ENCODE data around the gene EXOSC9. TPM values are rescaled to one million over a fixed set of nuclear protein-coding genes. Genes with fewer than 3 reads are reported as not detected.

Gene EXOSC9
- total RNA-seq, 1 donor from 2014 or later, result 15.8 TPM

GRCh38 chr4:121817006-121817405 is 15.9 kb downstream of the EXOSC9 start:
- DNase-seq (ENCODE audit: low spot score), result no peak
- Mint-ChIP-seq H3K4me1 (ENCODE audit: low read depth) (peaks cover 42% of the 10 kb centered on the region), H3K27me3 (ENCODE audit: low read depth) (no peaks in the 10 kb centered on the region), H3K9me3 (ENCODE audit: low read depth) (no peaks in the 10 kb centered on the region), H3K27ac (ENCODE audit: unreplicated experiment) (no peak overlapping the region), H3K4me3 (ENCODE audit: unreplicated experiment) (no peak overlapping the region), H3K36me3 (ENCODE audit: low read depth) (peaks cover 14% of the 10 kb centered on the region)
- TF ChIP-seq, protein P1, sequence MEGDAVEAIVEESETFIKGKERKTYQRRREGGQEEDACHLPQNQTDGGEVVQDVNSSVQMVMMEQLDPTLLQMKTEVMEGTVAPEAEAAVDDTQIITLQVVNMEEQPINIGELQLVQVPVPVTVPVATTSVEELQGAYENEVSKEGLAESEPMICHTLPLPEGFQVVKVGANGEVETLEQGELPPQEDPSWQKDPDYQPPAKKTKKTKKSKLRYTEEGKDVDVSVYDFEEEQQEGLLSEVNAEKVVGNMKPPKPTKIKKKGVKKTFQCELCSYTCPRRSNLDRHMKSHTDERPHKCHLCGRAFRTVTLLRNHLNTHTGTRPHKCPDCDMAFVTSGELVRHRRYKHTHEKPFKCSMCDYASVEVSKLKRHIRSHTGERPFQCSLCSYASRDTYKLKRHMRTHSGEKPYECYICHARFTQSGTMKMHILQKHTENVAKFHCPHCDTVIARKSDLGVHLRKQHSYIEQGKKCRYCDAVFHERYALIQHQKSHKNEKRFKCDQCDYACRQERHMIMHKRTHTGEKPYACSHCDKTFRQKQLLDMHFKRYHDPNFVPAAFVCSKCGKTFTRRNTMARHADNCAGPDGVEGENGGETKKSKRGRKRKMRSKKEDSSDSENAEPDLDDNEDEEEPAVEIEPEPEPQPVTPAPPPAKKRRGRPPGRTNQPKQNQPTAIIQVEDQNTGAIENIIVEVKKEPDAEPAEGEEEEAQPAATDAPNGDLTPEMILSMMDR (IDR thresholded peaks at IDR 0.05), result no peak

DNA sequence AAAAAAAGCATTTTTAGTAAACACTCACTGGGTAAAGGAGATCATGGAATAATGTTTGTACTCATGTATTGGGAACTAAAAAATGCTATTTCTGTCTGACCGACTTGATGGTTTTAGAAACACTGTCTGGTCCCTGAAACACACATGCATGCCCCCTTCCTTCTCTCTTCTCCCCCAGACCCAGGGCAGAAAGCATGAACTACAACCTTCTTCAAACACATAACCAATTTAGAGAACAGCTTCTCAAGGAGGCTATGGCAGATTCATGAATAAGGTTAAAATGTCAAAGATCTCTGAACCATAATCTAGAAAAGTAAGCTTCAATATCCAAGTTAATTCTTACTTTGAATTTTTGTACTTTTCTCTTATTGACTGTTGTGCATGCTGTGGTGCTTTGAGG is 16.6 kb downstream of the EXOSC9 start:
- Mint-ChIP-seq H3K9me3 (ENCODE audit: low read depth) (no peaks in the 10 kb centered on the region), H3K27me3 (ENCODE audit: low read depth) (no peaks in the 10 kb centered on the region), H3K4me1 (ENCODE audit: low read depth) (peaks cover 49% of the 10 kb centered on the region), H3K27ac (ENCODE audit: unreplicated experiment) (peak overlapping the region; percentile 4), H3K36me3 (ENCODE audit: low read depth) (peaks cover 13% of the 10 kb centered on the region), H3K4me3 (ENCODE audit: unreplicated experiment) (no peak overlapping the region)
- DNase-seq (ENCODE audit: low spot score), result no peak
- TF ChIP-seq, protein P1 (IDR thresholded peaks at IDR 0.05), result no peak

DNA sequence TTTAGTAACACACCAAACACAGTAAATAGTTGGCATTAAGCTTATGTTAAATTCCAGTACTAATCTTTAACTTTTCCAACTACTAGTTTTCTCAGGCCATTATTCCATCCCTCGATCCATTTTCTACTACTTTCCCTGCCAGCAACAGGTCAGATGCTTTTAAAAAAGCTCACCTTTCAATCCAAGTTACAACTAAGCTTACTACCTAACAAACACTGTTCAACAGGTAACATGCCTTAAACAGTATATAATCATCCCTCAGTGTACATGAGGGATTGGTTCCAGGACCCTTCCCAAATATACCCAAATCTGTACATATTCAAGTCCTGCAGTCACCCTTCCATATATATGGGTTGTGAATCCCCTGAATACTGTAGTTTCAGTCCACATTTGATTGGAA is 17.1 kb downstream of the EXOSC9 start:
- Mint-ChIP-seq H3K27me3 (ENCODE audit: low read depth) (no peaks in the 10 kb centered on the region), H3K36me3 (ENCODE audit: low read depth) (peaks cover 13% of the 10 kb centered on the region), H3K4me1 (ENCODE audit: low read depth) (peaks cover 54% of the 10 kb centered on the region), H3K27ac (ENCODE audit: unreplicated experiment) (peak overlapping the region; percentile 63), H3K9me3 (ENCODE audit: low read depth) (no peaks in the 10 kb centered on the region), H3K4me3 (ENCODE audit: unreplicated experiment) (no peak overlapping the region)
- no peak for DNase-seq (ENCODE audit: low spot score)
- TF ChIP-seq, protein P1 (IDR thresholded peaks at IDR 0.05), result no peak

- Mint-ChIP-seq H3K4me3 (ENCODE audit: unreplicated experiment) (no peak overlapping the region), H3K9me3 (ENCODE audit: low read depth) (no peaks in the 10 kb centered on the region), H3K27me3 (ENCODE audit: low read depth) (no peaks in the 10 kb centered on the region), H3K4me1 (ENCODE audit: low read depth) (peaks cover 57% of the 10 kb centered on the region), H3K36me3 (ENCODE audit: low read depth) (peaks cover 11% of the 10 kb centered on the region), H3K27ac (ENCODE audit: unreplicated experiment) (peak overlapping the region; percentile 46)
- TF ChIP-seq, protein P1 (IDR thresholded peaks at IDR 0.05), result no peak
- DNase-seq (ENCODE audit: low spot score), result no peak
These were observed 18.3 kb downstream of the EXOSC9 start for GRCh38 chr4:121819216-121819965.

DNA sequence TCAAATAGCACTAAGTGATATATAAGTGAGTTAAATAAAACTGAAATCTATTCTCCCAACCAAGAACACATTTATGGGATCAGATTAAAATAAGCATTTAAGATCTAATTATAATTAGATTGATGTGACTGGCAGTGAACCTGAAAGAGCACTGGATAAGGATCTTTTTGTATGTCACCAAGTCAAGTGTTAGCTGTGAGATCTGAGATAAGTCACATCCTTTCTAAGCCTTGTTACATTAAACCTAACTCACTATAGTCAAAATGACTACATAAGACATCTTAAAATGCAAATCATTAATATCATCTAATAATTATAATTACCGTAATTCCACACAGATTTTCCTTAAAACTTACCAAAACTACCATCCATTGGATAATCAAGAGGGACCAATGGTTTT is 20.9 kb downstream of the EXOSC9 start:
- Mint-ChIP-seq H3K9me3 (ENCODE audit: low read depth) (no peaks in the 10 kb centered on the region), H3K27me3 (ENCODE audit: low read depth) (no peaks in the 10 kb centered on the region), H3K27ac (ENCODE audit: unreplicated experiment) (peak overlapping the region; percentile 96), H3K4me3 (ENCODE audit: unreplicated experiment) (peak overlapping the region; percentile 93), H3K36me3 (ENCODE audit: low read depth) (peaks cover 7% of the 10 kb centered on the region), H3K4me1 (ENCODE audit: low read depth) (peaks cover 51% of the 10 kb centered on the region)
- TF ChIP-seq, protein P1 (IDR thresholded peaks at IDR 0.05), result no peak
- DNase-seq (ENCODE audit: low spot score), result no peak
